Type B pancreatic cell (in vitro differentiated cells): Measurements from ENCODE around the gene FHDC1. TPM values are rescaled to one million over a fixed set of nuclear protein-coding genes. Genes with fewer than 3 reads are reported as not detected.

Experiments used
- DNase-seq: peaks from one replicate; pipeline ENCODE4 v3.0.0; 2021; ENCODE audit warnings: mixed read lengths; ENCODE audit not compliant: unreplicated experiment; ENCODE audit errors: extremely low spot score
- H3K27ac Mint-ChIP-seq: 2 replicates; pipeline ENCODE4 v1.8.0; 2021; ENCODE audit warnings: mild to moderate bottlenecking, mixed read lengths
- H3K27me3 Mint-ChIP-seq: 2 replicates; pipeline ENCODE4 v1.8.0; 2021; ENCODE audit warnings: mixed read lengths
- H3K36me3 Mint-ChIP-seq: 2 replicates; pipeline ENCODE4 v1.8.0; 2021; ENCODE audit warnings: mixed read lengths
- H3K4me1 Mint-ChIP-seq: one replicate; pipeline ENCODE4 v1.8.0; 2021; ENCODE audit warnings: mixed read lengths; ENCODE audit not compliant: unreplicated experiment
- H3K4me3 Mint-ChIP-seq: 2 replicates; pipeline ENCODE4 v1.8.0; 2021; ENCODE audit warnings: mild to moderate bottlenecking, mixed read lengths
- H3K9me3 Mint-ChIP-seq: 2 replicates; pipeline ENCODE4 v1.8.0; 2021; ENCODE audit warnings: mixed read lengths
- total RNA-seq: library from RNA; stranded (reverse); gene quantifications from 2 replicates; pipeline ENCODE4 v1.2.1, GENCODE V29; 2021; ENCODE audit warnings: low replicate concordance
- TF ChIP-seq, protein P1 (sequence below): fragments of 200-600 bp; sonication (generic); conservative IDR thresholded peaks from 2 replicates; pipeline ENCODE4 v1.5.0; 2021; ENCODE audit warnings: antibody characterized with exemption, mild to moderate bottlenecking

Gene FHDC1
- total RNA-seq, 1 donor from 2014 or later, result 23.1 TPM

DNA sequence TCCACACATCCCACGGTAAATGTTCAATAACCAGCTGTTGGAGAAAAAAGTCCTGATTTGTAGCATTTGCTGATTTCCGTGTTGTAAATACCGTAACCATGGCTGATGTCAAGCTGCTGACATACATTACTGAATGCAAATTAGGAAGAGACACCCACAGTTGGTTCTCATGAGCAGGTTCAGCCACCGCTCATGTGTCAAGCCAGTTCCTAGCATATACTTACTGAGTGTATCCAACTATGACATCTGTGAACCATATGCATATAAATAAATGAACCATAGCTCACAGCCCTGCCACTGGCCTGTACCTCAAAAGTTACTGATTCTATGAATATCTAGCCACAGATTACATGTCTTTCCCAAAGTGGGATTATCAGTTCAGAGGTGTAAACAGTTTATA is 29.5 kb downstream of the FHDC1 start:
- TF ChIP-seq, protein P1, sequence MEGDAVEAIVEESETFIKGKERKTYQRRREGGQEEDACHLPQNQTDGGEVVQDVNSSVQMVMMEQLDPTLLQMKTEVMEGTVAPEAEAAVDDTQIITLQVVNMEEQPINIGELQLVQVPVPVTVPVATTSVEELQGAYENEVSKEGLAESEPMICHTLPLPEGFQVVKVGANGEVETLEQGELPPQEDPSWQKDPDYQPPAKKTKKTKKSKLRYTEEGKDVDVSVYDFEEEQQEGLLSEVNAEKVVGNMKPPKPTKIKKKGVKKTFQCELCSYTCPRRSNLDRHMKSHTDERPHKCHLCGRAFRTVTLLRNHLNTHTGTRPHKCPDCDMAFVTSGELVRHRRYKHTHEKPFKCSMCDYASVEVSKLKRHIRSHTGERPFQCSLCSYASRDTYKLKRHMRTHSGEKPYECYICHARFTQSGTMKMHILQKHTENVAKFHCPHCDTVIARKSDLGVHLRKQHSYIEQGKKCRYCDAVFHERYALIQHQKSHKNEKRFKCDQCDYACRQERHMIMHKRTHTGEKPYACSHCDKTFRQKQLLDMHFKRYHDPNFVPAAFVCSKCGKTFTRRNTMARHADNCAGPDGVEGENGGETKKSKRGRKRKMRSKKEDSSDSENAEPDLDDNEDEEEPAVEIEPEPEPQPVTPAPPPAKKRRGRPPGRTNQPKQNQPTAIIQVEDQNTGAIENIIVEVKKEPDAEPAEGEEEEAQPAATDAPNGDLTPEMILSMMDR, result no peak
- Mint-ChIP-seq H3K36me3 (peaks cover 19% of the 10 kb centered on the region), H3K4me3 (peak overlapping the region; percentile 16), H3K27me3 (no peaks in the 10 kb centered on the region), H3K9me3 (no peaks in the 10 kb centered on the region), H3K4me1 (peaks cover 29% of the 10 kb centered on the region), H3K27ac (peak overlapping the region; percentile 77)
- DNase-seq, result no peak

GRCh38 chr4:152967907-152968306 is 31.8 kb downstream of the FHDC1 start:
- Mint-ChIP-seq H3K9me3 (no peaks in the 10 kb centered on the region), H3K4me3 (no peak overlapping the region), H3K36me3 (peaks cover 27% of the 10 kb centered on the region), H3K27me3 (no peaks in the 10 kb centered on the region), H3K4me1 (peaks cover 33% of the 10 kb centered on the region), H3K27ac (peak overlapping the region; percentile 81)
- DNase-seq, result no peak
- TF ChIP-seq, protein P1, result no peak

GRCh38 chr4:152968806-152969394 is 32.8 kb downstream of the FHDC1 start:
- DNase-seq, result no peak
- TF ChIP-seq, protein P1, result no peak
- Mint-ChIP-seq H3K27ac (peak overlapping the region; percentile 81), H3K36me3 (peaks cover 32% of the 10 kb centered on the region), H3K4me1 (peaks cover 37% of the 10 kb centered on the region), H3K9me3 (no peaks in the 10 kb centered on the region), H3K27me3 (no peaks in the 10 kb centered on the region), H3K4me3 (no peak overlapping the region)

DNA sequence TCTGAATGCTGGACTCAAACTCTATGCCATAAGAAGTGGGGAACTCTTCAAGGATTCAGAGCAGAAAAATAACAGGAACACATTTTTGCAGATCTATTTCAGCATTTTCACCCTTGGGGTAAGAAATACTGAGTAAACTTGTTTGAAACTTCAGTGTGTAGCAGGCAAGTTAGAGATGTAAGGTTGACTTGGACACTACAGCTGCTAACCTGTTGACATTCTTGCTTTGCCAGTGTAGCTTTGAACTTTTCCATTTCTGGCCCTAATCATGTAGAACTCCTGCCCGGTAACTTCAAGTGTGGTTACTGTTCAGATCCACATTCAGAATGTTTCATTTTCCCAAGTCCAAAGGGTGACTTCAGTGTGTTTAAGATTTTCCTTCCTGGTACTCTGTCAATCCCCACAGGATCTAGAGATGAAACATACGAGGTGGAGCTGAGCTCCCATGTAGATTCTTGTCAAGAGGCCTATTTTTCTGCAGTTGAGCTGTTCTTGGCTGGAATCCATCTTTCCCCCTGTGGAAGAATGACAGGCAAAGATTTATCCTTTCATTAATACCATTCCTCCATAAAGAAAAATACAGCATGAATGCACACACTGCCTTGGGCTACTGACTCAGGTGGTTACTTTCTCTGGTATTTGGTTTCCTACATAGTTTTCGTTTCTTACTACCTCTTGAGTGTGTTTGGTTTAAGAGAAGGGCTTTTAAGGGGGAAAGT is 34.1 kb downstream of the FHDC1 start:
- peaks cover 31% of the 10 kb centered on the region for H3K36me3 Mint-ChIP-seq
- H3K27ac Mint-ChIP-seq, result peak overlapping the region; percentile 90
- TF ChIP-seq, protein P1, result no peak
- H3K4me3 Mint-ChIP-seq, result peak overlapping the region; percentile 65
- no peaks in the 10 kb centered on the region for H3K27me3 Mint-ChIP-seq
- H3K4me1 Mint-ChIP-seq, result peaks cover 34% of the 10 kb centered on the region
- no peak for DNase-seq
- no peaks in the 10 kb centered on the region for H3K9me3 Mint-ChIP-seq

- Mint-ChIP-seq H3K9me3 (no peaks in the 10 kb centered on the region), H3K4me3 (no peak overlapping the region), H3K36me3 (peaks cover 31% of the 10 kb centered on the region), H3K27me3 (no peaks in the 10 kb centered on the region), H3K27ac (peak overlapping the region; percentile 90), H3K4me1 (peaks cover 30% of the 10 kb centered on the region)
- TF ChIP-seq, protein P1, result no peak
- DNase-seq, result no peak
Observed at GRCh38 chr4:152971053-152971452, 34.9 kb downstream of the FHDC1 start.
